C4-2B (cell line): ENCODE data around the gene ZNF536.

Experiments
- ZFX ChIP-seq: fragments of 450-650 bp; IDR thresholded peaks from 2 replicates; pipeline ENCODE4 v1.6.1; 2017
- TF ChIP-seq, protein P1 (sequence below): fragments of 450-650 bp; conservative IDR thresholded peaks from 2 replicates; pipeline ENCODE4 v1.5.1; 2017; ENCODE audit warnings: mild to moderate bottlenecking

- TF ChIP-seq, protein P1, sequence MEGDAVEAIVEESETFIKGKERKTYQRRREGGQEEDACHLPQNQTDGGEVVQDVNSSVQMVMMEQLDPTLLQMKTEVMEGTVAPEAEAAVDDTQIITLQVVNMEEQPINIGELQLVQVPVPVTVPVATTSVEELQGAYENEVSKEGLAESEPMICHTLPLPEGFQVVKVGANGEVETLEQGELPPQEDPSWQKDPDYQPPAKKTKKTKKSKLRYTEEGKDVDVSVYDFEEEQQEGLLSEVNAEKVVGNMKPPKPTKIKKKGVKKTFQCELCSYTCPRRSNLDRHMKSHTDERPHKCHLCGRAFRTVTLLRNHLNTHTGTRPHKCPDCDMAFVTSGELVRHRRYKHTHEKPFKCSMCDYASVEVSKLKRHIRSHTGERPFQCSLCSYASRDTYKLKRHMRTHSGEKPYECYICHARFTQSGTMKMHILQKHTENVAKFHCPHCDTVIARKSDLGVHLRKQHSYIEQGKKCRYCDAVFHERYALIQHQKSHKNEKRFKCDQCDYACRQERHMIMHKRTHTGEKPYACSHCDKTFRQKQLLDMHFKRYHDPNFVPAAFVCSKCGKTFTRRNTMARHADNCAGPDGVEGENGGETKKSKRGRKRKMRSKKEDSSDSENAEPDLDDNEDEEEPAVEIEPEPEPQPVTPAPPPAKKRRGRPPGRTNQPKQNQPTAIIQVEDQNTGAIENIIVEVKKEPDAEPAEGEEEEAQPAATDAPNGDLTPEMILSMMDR, result no peak
- no peak for TF ChIP-seq ZFX
These were observed 179.1 kb downstream of the ZNF536 start for GRCh38 chr19:30551271-30551670.
